Activated naive CD8-positive, alpha-beta T cell (primary cell): ENCODE results near the gene FOXJ2.
"Not testable (repeated sequence)": the region's sequence is repeated elsewhere in the genome, so short reads cannot be mapped to it uniquely, and the experiment has no call there.

Experiments
- H3K27ac Mint-ChIP-seq: one replicate; pipeline ENCODE4 v1.8.0; 2021; ENCODE audit warnings: mixed read lengths
- H3K27me3 Mint-ChIP-seq: one replicate; pipeline ENCODE4 v1.8.0; 2021; ENCODE audit warnings: mixed read lengths
- H3K36me3 Mint-ChIP-seq: one replicate; pipeline ENCODE4 v1.8.0; 2021; ENCODE audit warnings: mixed read lengths
- H3K4me1 Mint-ChIP-seq: one replicate; pipeline ENCODE4 v1.8.0; 2021; ENCODE audit warnings: low read depth, mixed read lengths
- H3K4me3 Mint-ChIP-seq: one replicate; pipeline ENCODE4 v1.8.0; 2021; ENCODE audit warnings: mild to moderate bottlenecking, mixed read lengths
- H3K9me3 Mint-ChIP-seq: one replicate; pipeline ENCODE4 v1.8.0; 2021; ENCODE audit warnings: low read depth, mixed read lengths

Gene FOXJ2

DNA sequence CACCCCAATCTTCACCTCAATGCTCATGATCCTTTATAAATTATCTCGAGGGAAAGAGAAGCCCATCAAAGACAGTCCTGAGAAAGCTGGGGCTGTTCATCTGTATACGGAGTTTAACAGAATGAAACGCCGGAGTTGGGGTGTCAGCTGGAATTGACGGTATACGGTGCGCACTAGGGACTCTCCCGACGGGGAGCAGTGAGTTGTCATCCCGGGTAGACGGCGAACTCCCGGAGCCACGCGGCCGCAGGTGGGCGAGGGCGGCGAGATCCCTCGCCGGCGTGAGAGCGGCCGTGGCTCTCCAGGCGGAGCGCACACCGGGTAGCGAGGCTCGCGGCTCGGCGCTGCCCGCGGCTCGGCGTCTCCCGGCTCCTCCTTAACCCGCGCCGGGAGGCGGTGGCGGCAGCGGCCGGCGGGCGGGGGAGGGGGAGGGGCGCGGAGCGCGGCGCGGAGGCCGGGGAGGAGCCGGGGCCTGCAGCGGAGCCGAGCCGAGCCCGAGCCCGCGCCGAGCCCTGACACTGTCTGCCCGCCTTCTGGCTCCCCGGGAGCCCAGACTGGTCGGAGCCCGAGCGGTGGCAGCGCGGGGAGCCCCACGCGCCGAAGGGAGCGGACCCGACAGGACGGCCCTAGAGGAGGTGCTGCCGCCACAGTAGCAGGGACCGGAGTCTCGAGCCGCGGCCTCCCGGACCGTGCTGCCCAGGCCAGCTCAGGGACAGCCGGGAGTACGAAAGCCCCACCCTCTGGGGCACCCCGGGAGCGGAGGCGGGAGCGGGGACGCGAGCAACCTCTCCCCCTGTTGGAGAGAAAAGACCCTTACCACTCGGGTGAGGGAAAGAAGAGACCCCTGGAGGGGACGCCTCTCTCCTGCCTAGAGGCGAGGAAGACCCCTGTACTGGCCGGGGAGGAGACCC is at the start of gene FOXJ2:
FOXJ2 (plus strand) TSS at position 475 of the 911 bp plus-strand sequence. CDS start 7,117 bp downstream, outside the sequence.
- Mint-ChIP-seq H3K27ac (peak within 1 kb of the TSS; percentile 91), H3K4me1 (peaks cover 51% of the 10 kb centered on the region), H3K27me3 (no peaks in the 10 kb centered on the region), H3K36me3 (no peaks in the 10 kb centered on the region), H3K4me3 (peak within 1 kb of the TSS; percentile 85), H3K9me3 (no peaks in the 10 kb centered on the region)

DNA sequence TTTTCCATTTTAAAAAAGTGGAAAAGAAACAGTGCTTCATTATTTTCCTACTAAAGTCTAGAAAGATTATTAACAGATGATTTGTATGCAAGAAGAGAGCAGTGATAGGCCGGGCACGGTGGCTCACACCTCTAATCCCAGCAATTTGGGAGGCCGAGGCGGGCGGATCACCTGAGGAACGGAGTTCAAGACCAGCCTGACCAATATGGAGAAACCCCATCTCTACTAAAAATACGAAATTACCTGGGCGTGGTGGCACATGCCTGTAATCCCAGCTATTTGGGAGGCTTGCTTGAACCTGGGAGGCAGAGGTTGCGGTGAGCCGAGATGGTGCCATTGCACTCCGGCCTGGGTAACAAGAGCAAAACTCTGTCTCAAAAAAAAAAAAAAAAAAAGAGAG is 49.5 kb upstream of the FOXJ2 start:
- not testable (repeated sequence) for H3K9me3 Mint-ChIP-seq, H3K4me3 Mint-ChIP-seq, H3K27ac Mint-ChIP-seq, H3K27me3 Mint-ChIP-seq, H3K36me3 Mint-ChIP-seq, H3K4me1 Mint-ChIP-seq

DNA sequence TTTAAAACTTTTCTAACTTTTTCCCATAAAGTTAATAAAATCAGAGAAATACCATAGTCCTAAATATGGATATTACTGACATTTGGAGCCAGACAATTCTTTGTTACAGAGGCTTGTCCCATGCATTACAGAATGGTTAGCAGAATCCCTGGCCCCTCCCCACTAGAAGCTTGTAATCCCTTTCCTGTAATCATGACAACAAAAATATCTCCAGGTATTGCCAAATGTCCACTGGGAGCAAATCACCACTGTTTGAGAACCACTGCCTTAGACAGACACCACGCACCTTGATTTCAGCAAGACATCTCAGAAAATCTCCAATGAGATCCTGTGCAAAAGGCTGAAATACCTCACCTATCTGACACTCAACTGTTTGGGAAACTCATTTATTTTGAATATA is 49.1 kb upstream of the FOXJ2 start:
- H3K9me3 Mint-ChIP-seq, H3K36me3 Mint-ChIP-seq, H3K4me3 Mint-ChIP-seq, H3K27me3 Mint-ChIP-seq, H3K4me1 Mint-ChIP-seq, H3K27ac Mint-ChIP-seq: not testable (repeated sequence)

DNA sequence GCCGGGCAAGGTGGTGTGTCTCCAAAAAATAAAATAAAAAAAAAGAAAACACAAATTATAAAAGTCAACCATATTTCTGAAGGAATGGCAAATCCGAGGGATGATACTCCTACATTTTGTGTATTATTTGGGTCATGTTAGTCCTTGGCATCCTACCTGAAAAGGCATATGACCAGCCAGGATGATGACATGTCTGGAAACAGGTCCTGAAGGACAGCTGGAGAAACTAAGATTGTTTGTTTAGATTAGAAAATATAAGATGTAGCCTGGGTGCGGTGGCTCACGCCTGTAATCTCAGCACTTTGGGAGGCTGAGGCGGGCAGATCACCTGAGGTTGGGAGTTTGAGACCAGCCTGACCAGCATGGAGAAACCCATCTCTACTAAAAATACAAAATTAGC is 47.6 kb upstream of the FOXJ2 start:
- Mint-ChIP-seq H3K9me3 (no peaks in the 10 kb centered on the region), H3K4me1 (peaks cover 5% of the 10 kb centered on the region), H3K27me3 (no peaks in the 10 kb centered on the region), H3K4me3 (no peak overlapping the region), H3K27ac (no peak overlapping the region), H3K36me3 (no peaks in the 10 kb centered on the region)

DNA sequence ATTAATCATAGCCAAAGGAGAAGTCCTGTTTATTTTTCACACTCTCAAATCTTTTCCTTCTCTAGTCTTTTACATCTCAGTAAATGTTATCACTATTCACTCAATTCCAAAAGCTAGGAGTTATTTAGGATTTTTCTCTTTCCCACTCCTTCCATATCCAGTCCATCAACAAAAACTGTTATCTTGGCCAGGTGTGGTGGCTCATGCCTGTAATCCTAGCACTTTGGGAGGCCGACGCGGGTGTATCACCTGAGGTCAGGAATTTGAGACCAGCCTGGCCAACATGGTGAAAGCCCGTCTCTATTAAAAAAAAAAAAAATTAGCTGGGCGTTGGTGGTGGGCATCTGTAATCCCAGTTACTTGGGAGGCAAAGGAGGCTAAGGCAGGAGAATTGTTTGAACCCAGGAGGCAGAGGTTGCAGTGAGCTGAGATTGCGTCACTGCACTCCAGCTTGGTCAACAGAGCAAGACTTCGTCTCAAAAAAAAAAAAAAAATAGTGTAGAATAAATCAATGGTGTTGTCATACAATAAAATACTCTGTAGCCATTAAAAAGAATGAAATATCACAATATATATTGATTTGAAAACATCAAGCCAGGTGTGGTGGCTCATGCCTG is 46.6 kb upstream of the FOXJ2 start:
- peaks cover 13% of the 10 kb centered on the region for H3K4me1 Mint-ChIP-seq
- no peak overlapping the region for H3K4me3 Mint-ChIP-seq
- H3K27me3 Mint-ChIP-seq, result no peaks in the 10 kb centered on the region
- H3K27ac Mint-ChIP-seq, result no peak overlapping the region
- H3K9me3 Mint-ChIP-seq, result no peaks in the 10 kb centered on the region
- no peaks in the 10 kb centered on the region for H3K36me3 Mint-ChIP-seq

DNA sequence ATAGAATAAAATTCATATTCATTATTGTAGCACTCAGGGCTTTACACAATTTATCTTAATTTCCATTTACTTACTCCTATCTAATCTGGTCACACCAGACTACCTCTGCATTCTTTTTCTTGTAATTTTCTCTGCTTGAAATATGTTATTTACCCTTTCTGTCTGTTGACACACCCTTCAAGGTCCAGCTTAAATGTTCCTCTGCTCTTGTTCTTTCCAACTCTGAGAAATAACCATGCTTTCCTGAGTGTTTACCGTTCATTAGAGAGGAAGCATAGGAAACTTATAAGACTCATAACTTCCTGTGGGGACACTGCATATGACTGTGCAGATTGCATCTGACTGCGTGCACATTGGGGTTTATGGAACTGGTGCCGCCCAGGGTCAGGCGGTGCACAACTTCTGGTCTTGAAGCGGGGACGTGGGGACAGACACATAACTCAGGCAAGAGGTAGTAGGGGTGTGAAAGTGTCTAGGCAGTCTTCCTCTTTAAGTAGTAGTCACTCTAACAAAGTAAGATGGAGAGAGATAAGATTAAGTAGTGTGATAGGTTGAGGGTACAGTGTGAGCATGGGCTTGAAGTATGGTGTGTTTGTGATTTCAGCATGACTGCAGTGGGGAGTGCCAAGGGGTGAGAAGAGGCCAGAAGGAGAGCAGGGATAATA is 42.6 kb upstream of the FOXJ2 start:
- Mint-ChIP-seq H3K9me3 (no peaks in the 10 kb centered on the region), H3K36me3 (no peaks in the 10 kb centered on the region), H3K27me3 (no peaks in the 10 kb centered on the region), H3K27ac (peak overlapping the region; percentile 87), H3K4me3 (peak overlapping the region; percentile 60), H3K4me1 (peaks cover 21% of the 10 kb centered on the region)

DNA sequence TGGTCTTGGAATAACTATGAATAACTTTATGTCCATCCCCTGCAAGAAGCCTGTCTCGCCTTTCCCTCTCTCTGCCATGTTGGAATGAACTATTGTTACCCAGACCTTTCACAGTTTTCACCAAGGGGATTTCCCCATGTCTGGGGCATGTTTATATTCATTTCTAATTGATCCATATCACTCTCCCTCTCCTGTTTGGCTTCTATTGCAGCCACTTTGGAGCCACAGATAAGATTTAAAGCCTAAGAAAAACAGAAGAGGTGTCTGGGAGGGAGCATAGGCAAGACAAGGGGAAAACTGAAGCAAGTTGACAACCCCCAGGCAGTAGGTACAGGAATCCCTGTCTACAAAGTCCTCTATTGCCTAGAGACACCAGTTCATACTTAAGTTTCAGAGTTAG is 41.0 kb upstream of the FOXJ2 start:
- Mint-ChIP-seq H3K36me3 (no peaks in the 10 kb centered on the region), H3K27ac (no peak overlapping the region), H3K4me3 (peak overlapping the region; percentile 32), H3K27me3 (no peaks in the 10 kb centered on the region), H3K4me1 (peaks cover 23% of the 10 kb centered on the region), H3K9me3 (no peaks in the 10 kb centered on the region)

DNA sequence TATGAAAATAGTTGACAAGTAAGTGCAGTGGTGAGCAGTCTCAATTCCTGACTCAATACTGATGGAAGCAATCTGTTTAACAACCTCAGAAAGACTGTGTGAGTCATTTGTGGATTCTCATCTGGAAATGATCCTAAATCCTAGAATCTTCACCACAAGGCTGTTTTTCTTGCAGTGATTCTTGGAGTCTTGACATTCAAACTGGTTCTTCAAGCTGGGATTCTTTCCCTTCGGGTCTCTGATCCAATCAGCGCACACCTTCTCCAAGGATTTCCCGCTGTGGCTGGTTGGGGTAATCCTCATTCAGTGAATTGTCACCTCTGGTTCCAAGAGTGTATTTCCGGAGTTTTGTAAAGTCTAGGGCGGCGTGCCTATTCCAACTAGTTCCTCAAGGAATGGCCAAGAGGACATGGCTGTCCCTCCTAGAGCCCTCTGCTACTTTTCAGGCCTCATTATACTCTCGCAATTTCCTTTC is 37.7 kb upstream of the FOXJ2 start:
- Mint-ChIP-seq H3K27ac (no peak overlapping the region), H3K27me3 (no peaks in the 10 kb centered on the region), H3K36me3 (peaks cover 2% of the 10 kb centered on the region), H3K4me3 (no peak overlapping the region), H3K9me3 (no peaks in the 10 kb centered on the region), H3K4me1 (peaks cover 20% of the 10 kb centered on the region)

DNA sequence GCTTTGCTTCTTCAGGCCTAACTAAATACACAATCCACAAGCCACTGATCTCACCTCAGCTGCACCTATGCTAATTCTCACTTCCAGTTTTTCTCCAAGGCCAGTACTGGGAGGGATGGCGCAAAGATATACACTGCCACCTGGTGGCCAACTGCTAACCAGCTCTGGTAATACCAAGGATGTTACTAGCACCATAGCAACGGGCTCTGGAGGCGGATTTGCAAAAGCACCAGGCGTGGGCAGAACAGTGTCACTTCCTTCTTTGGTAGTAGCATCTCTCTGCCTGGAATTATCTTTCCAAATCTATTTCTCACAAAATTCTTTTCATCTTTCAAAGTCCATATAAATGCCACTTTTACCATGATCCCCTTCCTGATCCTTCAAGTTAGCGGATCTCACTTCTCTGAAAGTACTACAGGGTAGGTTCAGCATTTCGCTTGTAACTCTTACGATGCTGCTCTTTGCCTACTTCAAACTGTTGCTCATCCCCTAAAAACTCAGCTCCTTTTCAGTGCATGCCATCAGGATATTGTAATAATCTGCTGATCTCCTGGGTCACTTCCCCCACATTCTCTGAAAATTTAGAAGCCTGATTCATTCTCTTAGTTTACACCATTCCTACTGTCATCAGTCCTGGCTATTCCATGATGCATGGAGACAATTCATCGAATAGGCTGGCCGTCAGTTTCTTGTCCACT is 37.1 kb upstream of the FOXJ2 start:
- Mint-ChIP-seq H3K4me1 (peaks cover 14% of the 10 kb centered on the region), H3K4me3 (no peak overlapping the region), H3K9me3 (no peaks in the 10 kb centered on the region), H3K27ac (no peak overlapping the region), H3K27me3 (no peaks in the 10 kb centered on the region), H3K36me3 (peaks cover 2% of the 10 kb centered on the region)

DNA sequence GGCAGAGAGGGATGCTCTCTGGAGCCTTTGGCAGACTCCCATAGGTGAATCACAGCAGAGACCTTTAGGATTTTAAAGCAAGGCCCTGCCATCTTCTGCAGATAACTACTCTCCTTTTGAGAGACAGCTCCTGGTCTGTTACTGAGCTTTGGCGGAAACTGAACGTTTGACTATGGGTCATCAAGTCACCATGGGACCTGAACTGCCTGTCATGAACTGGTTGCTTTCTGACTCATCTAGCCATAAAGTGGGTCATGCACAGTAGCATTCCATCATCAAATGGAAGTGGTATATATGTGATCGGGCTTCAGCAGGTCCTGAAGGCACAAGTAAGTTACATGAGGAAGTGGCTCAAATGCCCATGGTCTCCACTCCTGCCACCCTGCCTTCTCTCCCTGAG is 31.7 kb upstream of the FOXJ2 start:
- H3K36me3 Mint-ChIP-seq, H3K27me3 Mint-ChIP-seq, H3K4me3 Mint-ChIP-seq: not testable (repeated sequence)

DNA sequence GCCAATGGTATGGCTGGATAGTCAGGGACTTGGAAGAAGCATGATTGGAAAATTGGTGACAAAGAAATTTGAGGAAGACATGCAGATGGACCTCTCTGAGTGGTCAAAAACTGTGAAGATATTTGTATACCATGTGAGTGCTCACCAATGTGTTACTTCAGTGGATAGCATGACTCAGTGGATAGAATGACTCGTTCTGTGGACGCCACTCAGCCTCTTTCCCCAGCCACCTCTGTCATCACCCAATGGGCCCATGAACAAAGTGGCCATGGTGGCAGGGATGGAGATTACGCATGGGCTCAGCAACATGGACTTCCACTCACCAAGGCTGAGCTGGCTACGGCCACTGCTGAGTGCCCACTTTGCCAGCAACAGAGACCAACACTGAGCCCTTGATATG is 31.0 kb upstream of the FOXJ2 start:
- H3K27ac Mint-ChIP-seq, H3K36me3 Mint-ChIP-seq, H3K9me3 Mint-ChIP-seq, H3K4me1 Mint-ChIP-seq, H3K27me3 Mint-ChIP-seq, H3K4me3 Mint-ChIP-seq: not testable (repeated sequence)

More for the DNA sequence above, 31.7 kb upstream of the FOXJ2 start:
- not testable (repeated sequence) for H3K27ac Mint-ChIP-seq, H3K9me3 Mint-ChIP-seq, H3K4me1 Mint-ChIP-seq

DNA sequence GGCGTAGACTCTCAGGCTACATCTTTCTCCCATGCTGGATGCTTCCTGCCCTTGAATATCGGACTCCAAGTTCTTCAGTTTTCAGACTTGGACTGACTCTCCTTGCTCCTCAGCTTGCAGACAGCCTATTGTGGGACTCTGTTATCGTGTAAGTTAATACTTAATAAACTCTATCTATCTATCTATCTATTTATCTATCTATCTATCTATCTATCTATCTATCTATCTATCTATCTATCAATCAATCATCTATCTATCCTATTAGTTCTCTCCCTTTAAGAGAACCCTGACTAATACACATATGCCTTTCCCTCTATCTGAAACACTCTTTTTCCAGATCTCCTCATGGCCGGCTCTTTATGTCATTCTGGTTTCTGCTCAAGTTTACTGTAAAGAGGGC is 27.6 kb upstream of the FOXJ2 start:
- not testable (repeated sequence) for H3K4me3 Mint-ChIP-seq, H3K4me1 Mint-ChIP-seq, H3K9me3 Mint-ChIP-seq, H3K27ac Mint-ChIP-seq, H3K36me3 Mint-ChIP-seq, H3K27me3 Mint-ChIP-seq

DNA sequence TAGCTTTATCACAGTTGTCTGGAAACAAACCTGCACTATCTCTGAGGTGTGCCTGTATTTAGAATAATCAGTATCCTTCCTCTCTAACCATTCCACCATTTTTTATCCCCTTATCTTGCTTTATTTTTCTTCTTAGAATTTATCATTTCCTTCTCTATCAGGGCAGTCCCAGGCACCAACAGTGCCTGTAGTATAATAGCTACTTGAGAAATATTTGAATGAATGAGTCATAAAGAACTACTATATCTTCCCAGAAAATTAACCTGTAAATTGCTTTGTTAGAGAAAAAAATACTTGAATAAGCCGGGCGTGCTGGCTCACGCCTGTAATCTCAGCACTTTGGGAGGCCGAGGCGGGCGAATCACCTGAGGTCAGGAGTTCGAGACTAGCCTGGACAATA is 21.2 kb upstream of the FOXJ2 start:
- Mint-ChIP-seq H3K27ac (no peak overlapping the region), H3K4me1 (no peaks in the 10 kb centered on the region), H3K9me3 (no peaks in the 10 kb centered on the region), H3K4me3 (no peak overlapping the region), H3K36me3 (peaks cover 2% of the 10 kb centered on the region), H3K27me3 (peaks cover 21% of the 10 kb centered on the region)

DNA sequence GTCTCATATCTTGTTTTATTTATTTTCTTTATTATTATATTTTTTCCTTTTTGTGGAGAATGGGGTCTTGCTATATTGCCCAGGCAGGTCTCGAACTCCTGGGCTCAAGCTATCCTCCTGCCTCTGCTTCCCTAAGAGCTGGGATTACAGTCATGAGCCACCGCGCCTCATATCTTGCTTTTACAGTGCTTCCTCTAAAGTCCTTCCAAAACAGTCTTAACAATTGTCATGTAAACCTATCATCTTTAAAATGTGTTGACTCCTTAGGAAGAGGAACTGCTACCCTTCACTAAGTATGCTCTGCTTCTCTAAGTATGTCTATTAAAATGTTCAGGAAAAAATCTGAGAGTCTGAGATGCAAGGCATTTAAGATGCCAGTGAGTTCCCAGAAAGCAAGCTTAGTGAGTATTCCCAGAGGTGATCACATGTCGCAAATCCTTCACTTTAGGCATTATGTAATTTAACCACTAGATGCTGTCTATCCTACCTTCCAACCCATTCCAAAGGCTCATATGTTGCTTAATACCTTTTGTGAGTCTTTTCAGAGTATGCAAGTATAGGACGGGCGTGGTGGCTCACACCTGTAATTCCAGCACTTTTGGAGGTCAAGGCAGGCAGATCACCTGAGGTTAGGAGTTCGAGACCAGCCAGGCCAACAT is 19.7 kb upstream of the FOXJ2 start:
- peaks cover 28% of the 10 kb centered on the region for H3K27me3 Mint-ChIP-seq
- H3K27ac Mint-ChIP-seq, result no peak overlapping the region
- H3K36me3 Mint-ChIP-seq, result peaks cover 2% of the 10 kb centered on the region

More for the DNA sequence above, 19.7 kb upstream of the FOXJ2 start:
- H3K9me3 Mint-ChIP-seq, result no peaks in the 10 kb centered on the region
- H3K4me1 Mint-ChIP-seq, result peaks cover 2% of the 10 kb centered on the region
- no peak overlapping the region for H3K4me3 Mint-ChIP-seq
